GM23248 (cell line): Measurements from ENCODE around the gene SLC31A2. TPM values are rescaled to one million over a fixed set of nuclear protein-coding genes. Genes with fewer than 3 reads are reported as not detected.

Experiments
- DNase-seq: peaks from one replicate; pipeline ENCODE4 v3.0.0-alpha.2; 2015
- H2AFZ ChIP-seq: fragments of 200-600 bp; sonication (generic); 2 replicates; pipeline ENCODE4 v1.6.1; 2016; ENCODE audit warnings: antibody characterized with exemption
- H3F3A ChIP-seq: fragments of 200-600 bp; sonication (generic); 2 replicates; pipeline ENCODE4 v1.6.1; 2016; ENCODE audit warnings: mild to moderate bottlenecking, antibody characterized with exemption, mixed run types; ENCODE audit not compliant: insufficient read depth
- H3K27ac ChIP-seq: fragments of 200-600 bp; sonication (generic); 2 replicates; pipeline ENCODE4 v1.5.1; 2016; ENCODE audit warnings: mild to moderate bottlenecking
- H3K27me3 ChIP-seq: fragments of 200-600 bp; sonication (generic); replicated peaks from 2 replicates; pipeline ENCODE4 v1.6.1; 2016; ENCODE audit warnings: mild to moderate bottlenecking; ENCODE audit not compliant: insufficient read depth
- H3K36me3 ChIP-seq: fragments of 200-600 bp; sonication (generic); 2 replicates; pipeline ENCODE4 v1.6.1; 2016; ENCODE audit warnings: low read depth, mild to moderate bottlenecking
- H3K4me1 ChIP-seq: fragments of 200-600 bp; sonication (generic); 2 replicates; pipeline ENCODE4 v1.6.1; 2016; ENCODE audit warnings: mild to moderate bottlenecking; ENCODE audit not compliant: insufficient read depth
- H3K4me2 ChIP-seq: fragments of 200-600 bp; sonication (generic); one replicate; pipeline ENCODE4 v1.6.1; 2016; ENCODE audit warnings: mild to moderate bottlenecking; ENCODE audit not compliant: unreplicated experiment
- H3K4me3 ChIP-seq: fragments of 200-600 bp; sonication (generic); 2 replicates; pipeline ENCODE4 v1.5.1; 2016; ENCODE audit warnings: mild to moderate bottlenecking
- H3K79me2 ChIP-seq: fragments of 200-600 bp; sonication (generic); 2 replicates; pipeline ENCODE4 v1.6.1; 2016; ENCODE audit warnings: mild to moderate bottlenecking; ENCODE audit not compliant: insufficient read depth
- H3K9ac ChIP-seq: fragments of 200-600 bp; sonication (generic); 2 replicates; pipeline ENCODE4 v1.6.1; 2016; ENCODE audit warnings: mild to moderate bottlenecking
- H3K9me2 ChIP-seq: fragments of 200-600 bp; sonication (generic); 2 replicates; pipeline ENCODE4 v1.6.1; 2016; ENCODE audit warnings: mixed run types, mild to moderate bottlenecking, moderate library complexity; ENCODE audit not compliant: insufficient read depth
- H3K9me3 ChIP-seq: fragments of 200-600 bp; sonication (generic); one replicate; pipeline ENCODE4 v1.6.1; 2017; ENCODE audit warnings: low read depth
- H4K20me1 ChIP-seq: fragments of 200-600 bp; sonication (generic); 2 replicates; pipeline ENCODE4 v1.6.0; 2016; ENCODE audit not compliant: insufficient read depth
- EZH2 ChIP-seq: fragments of 200-600 bp; sonication (generic); IDR thresholded peaks from 2 replicates; pipeline ENCODE4 v1.6.1; 2018; ENCODE audit warnings: antibody characterized with exemption, mild to moderate bottlenecking; ENCODE audit not compliant: insufficient read depth, poor library complexity, severe bottlenecking
- EZH2phosphoT487 ChIP-seq: fragments of 200-600 bp; sonication (generic); IDR thresholded peaks from 2 replicates; pipeline ENCODE4 v1.6.1; 2018; ENCODE audit warnings: antibody characterized with exemption, moderate library complexity, mild to moderate bottlenecking, low read depth; ENCODE audit not compliant: insufficient read depth
- WGBS, 2 experiments: methylation state at CpG; one replicate each; pipeline ENCODE4 v1.1.6; 2015 to 2017; ENCODE audit warnings: low lambda C conversion rate in 2 of 2, low coverage in 1 of 2; ENCODE audit errors: missing lambda C conversion rate in 2 of 2; 5-methylcytosine and 5-hydroxymethylcytosine counted together
- in situ Hi-C: fragments of 300-500 bp; cut with MboI; formaldehyde crosslinking; loops from 2 replicates; pipeline ENCODE4 v1.15.0; 2020
- polyA plus RNA-seq: library from polyadenylated mRNA; unstranded; fragments of >200 nt; fragmentation: Nextera tagmentation; extraction: Ambion mirVana; gene quantifications from 2 replicates; pipeline ENCODE4 v1.2.1, GENCODE V29; 2016
- total RNA-seq: library from RNA; depleted of rRNA; stranded (reverse); fragments of >200 nt; shearing (Covaris generic); gene quantifications from 2 replicates; pipeline ENCODE4 v1.2.3, GENCODE V29; 2014

Gene SLC31A2
- total and polyA plus RNA-seq, 2 experiments from 2014 or later: 15.0 to 20.8 TPM

DNA sequence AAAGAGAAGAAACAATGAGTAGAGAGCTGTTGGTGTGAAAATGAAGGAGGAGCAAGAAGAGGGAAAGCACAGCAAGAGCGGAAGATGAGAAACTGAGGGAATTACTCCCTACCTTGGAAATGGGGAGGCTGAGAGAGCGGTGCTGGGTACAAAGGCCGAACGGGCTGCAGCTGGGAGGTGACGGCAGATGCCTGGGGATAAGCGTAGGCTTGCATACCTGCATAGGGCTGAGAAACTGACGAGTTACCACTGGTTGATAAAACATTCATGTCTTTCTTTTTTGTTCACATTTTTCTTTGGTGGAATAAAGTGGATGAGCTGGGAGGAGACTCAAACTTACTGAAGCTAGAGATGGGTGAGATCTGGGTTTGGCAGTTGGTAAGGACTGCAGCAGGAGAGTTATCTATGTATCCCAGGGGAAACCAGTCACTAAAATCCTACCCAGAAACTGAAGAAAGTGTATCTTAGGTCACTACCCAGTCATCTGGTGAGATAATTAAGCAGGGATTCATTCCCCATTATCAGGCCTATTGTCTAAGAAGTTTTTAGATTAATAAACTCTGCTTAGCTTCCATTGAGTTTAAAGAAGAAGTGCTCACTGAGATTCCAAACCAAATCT is 35.4 kb downstream of the SLC31A2 start:
- Histone ChIP-seq H2AFZ (no peak overlapping the region), H3K9me2 (no peaks in the 10 kb centered on the region), H3K4me1 (peaks cover 36% of the 10 kb centered on the region), H3K4me3 (no peak overlapping the region), H4K20me1 (no peaks in the 10 kb centered on the region), H3K27me3 (no peaks in the 10 kb centered on the region), H3K79me2 (no peaks in the 10 kb centered on the region), H3K9me3 (no peaks in the 10 kb centered on the region), H3F3A (peaks cover 23% of the 10 kb centered on the region), H3K27ac (no peak overlapping the region), H3K4me2 (no peak overlapping the region), H3K9ac (no peak overlapping the region), H3K36me3 (peaks cover 52% of the 10 kb centered on the region)
- WGBS, 2 experiments: 98 to 99% methylated on average over 7 of the region's 7 CpGs
- TF ChIP-seq EZH2 (no peak), EZH2phosphoT487 (no peak)
- in situ Hi-C loops: no loop called here
- DNase-seq: no peak

GRCh38 chr9:113187929-113188595 is 37.3 kb downstream of the SLC31A2 start:
- no peaks in the 10 kb centered on the region for H3K9me3 ChIP-seq
- H3K4me2 ChIP-seq: peak overlapping the region; percentile 64
- H3K27me3 ChIP-seq: no peaks in the 10 kb centered on the region
- H3K36me3 ChIP-seq: peaks cover 41% of the 10 kb centered on the region
- H3K27ac ChIP-seq: peak overlapping the region; percentile 85
- H3K79me2 ChIP-seq: no peaks in the 10 kb centered on the region
- no peaks in the 10 kb centered on the region for H4K20me1 ChIP-seq
- H3K4me3 ChIP-seq: peak overlapping the region; percentile 50
- DNase-seq: peak; percentile 97
- 31 to 34% methylated on average over 9 of the region's 9 CpGs for WGBS, 2 experiments
- H3K9me2 ChIP-seq: no peaks in the 10 kb centered on the region
- H3K9ac ChIP-seq: peak overlapping the region; percentile 57
- peak overlapping the region; percentile 65 for H2AFZ ChIP-seq
- H3F3A ChIP-seq: peaks cover 23% of the 10 kb centered on the region
- in situ Hi-C loops: no loop called here
- TF ChIP-seq EZH2 (no peak), EZH2phosphoT487 (no peak)
- H3K4me1 ChIP-seq: peaks cover 36% of the 10 kb centered on the region

GRCh38 chr9:113192455-113192854 is 41.6 kb downstream of the SLC31A2 start:
- no peak overlapping the region for H3K4me2 ChIP-seq
- no peaks in the 10 kb centered on the region for H3K9me2 ChIP-seq
- no peak for DNase-seq
- H3K36me3 ChIP-seq: peaks cover 10% of the 10 kb centered on the region; the same call in 1 of the 2 replicates
- no peaks in the 10 kb centered on the region for H3K27me3 ChIP-seq
- no peaks in the 10 kb centered on the region for H4K20me1 ChIP-seq
- no peaks in the 10 kb centered on the region for H3K79me2 ChIP-seq
- no peaks in the 10 kb centered on the region for H3K9me3 ChIP-seq
- no peak overlapping the region for H2AFZ ChIP-seq
- WGBS, 2 experiments: 48 to 52% methylated on average over 2 of the region's 2 CpGs
- no peak overlapping the region for H3K27ac ChIP-seq
- H3F3A ChIP-seq: peaks cover 15% of the 10 kb centered on the region
- in situ Hi-C loops: no loop called here
- H3K4me3 ChIP-seq: no peak overlapping the region
- no peak for TF ChIP-seq EZH2
- TF ChIP-seq EZH2phosphoT487: no peak
- peaks cover 16% of the 10 kb centered on the region for H3K4me1 ChIP-seq
- no peak overlapping the region for H3K9ac ChIP-seq

GRCh38 chr9:113199683-113200329 is 49.0 kb downstream of the SLC31A2 start:
- Histone ChIP-seq H3K9ac (no peak overlapping the region), H3K9me2 (no peaks in the 10 kb centered on the region), H4K20me1 (no peaks in the 10 kb centered on the region), H3K4me3 (no peak overlapping the region), H3K4me2 (no peak overlapping the region), H3K9me3 (no peaks in the 10 kb centered on the region), H3K79me2 (no peaks in the 10 kb centered on the region), H3F3A (no peaks in the 10 kb centered on the region; the same call in 1 of the 2 replicates), H3K4me1 (no peaks in the 10 kb centered on the region), H3K27me3 (no peaks in the 10 kb centered on the region), H3K27ac (no peak overlapping the region), H2AFZ (no peak overlapping the region), H3K36me3 (peaks cover 37% of the 10 kb centered on the region)
- 97 to 99% methylated on average over 4 of the region's 4 CpGs for WGBS, 2 experiments
- DNase-seq: no peak
- in situ Hi-C loops: no loop called here
- TF ChIP-seq EZH2 (no peak), EZH2phosphoT487 (no peak)
